GM21825 (cell line): ENCODE measurements around the gene CD40.

Experiments used
- ATAC-seq: cut with Tn5 transposase; IDR thresholded peaks from one replicate; pipeline ENCODE4 v1.9.1; 2021; ENCODE audit warnings: mild to moderate bottlenecking, moderate library complexity; ENCODE audit not compliant: unreplicated experiment

Gene CD40

GRCh38 chr20:46121184-46121930 lies 3.2 kb downstream of the CD40 start:
- no peak for ATAC-seq

- no peak for ATAC-seq
These were observed 4.0 kb downstream of the CD40 start for GRCh38 chr20:46122071-46122470.

- ATAC-seq: no peak
These were observed 4.7 kb downstream of the CD40 start for GRCh38 chr20:46122516-46123481.

- ATAC-seq: no peak
These were observed 5.5 kb downstream of the CD40 start for GRCh38 chr20:46123482-46124245.

GRCh38 chr20:46126440-46127056 lies 8.4 kb downstream of the CD40 start:
- ATAC-seq: no peak

GRCh38 chr20:46127396-46128010 lies 9.4 kb downstream of the CD40 start:
- ATAC-seq: no peak

GRCh38 chr20:46128310-46129151 lies 10.4 kb downstream of the CD40 start:
- ATAC-seq: no peak

GRCh38 chr20:46129955-46130481 lies 11.9 kb downstream of the CD40 start:
- ATAC-seq: no peak

- no peak for ATAC-seq
These were observed 12.4 kb downstream of the CD40 start for GRCh38 chr20:46130534-46130933.

- ATAC-seq: no peak
These were observed 13.3 kb downstream of the CD40 start for GRCh38 chr20:46131396-46131795.

GRCh38 chr20:46132705-46133120 lies 14.6 kb downstream of the CD40 start:
- ATAC-seq: no peak

GRCh38 chr20:46133886-46134654 lies 16.0 kb downstream of the CD40 start:
- ATAC-seq: no peak

GRCh38 chr20:46134716-46135115 lies 16.6 kb downstream of the CD40 start:
- no peak for ATAC-seq

GRCh38 chr20:46135856-46136633 lies 17.9 kb downstream of the CD40 start:
- ATAC-seq: no peak

GRCh38 chr20:46137816-46138215 lies 19.7 kb downstream of the CD40 start:
- no peak for ATAC-seq

- no peak for ATAC-seq
These were observed 21.3 kb downstream of the CD40 start for GRCh38 chr20:46139266-46139889.

GRCh38 chr20:46139908-46140482 lies 21.9 kb downstream of the CD40 start:
- ATAC-seq: no peak
